DMS 273 (cell line): ENCODE results near the gene LUM.
A peak's percentile ranks its signal among the peaks of the same experiment; 100 is the strongest.
"Not testable (repeated sequence)": the region's sequence is repeated elsewhere in the genome, so short reads cannot be mapped to it uniquely, and the experiment has no call there.

ENCODE experiments used
- DNase-seq: peaks from one replicate; lab custom pipeline; 2025; ENCODE audit not compliant: unreplicated experiment; lab: John Stamatoyannopoulos, UW

Gene LUM

DNA sequence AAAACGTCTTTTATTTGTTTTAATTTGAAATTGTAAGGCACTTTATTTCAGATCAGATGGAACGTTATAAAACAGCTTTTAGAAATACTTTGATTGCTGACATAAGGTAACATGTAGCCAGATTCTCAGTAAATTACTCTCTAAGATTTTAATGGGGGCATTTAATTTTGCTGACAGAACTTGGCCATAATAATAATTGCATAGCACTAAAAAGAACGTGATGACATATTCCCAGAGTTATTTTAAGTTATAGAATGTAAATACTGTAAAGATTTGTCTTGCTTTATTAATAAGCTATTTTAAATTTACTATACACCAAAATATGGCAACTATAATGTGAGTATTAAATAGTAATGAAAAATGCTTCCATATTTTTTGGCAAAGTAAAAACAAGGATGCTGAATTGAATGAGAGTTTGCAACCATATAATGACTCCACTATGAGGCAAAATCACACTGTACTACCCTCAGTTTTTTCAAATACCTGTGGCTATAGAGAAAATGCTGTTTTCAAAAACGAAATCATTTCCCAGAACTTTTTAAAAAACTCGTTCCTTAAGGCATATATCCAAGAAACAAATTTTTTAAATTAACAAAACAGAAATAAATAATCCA, 876 bp downstream of the LUM start:
- no peak for DNase-seq

DNA sequence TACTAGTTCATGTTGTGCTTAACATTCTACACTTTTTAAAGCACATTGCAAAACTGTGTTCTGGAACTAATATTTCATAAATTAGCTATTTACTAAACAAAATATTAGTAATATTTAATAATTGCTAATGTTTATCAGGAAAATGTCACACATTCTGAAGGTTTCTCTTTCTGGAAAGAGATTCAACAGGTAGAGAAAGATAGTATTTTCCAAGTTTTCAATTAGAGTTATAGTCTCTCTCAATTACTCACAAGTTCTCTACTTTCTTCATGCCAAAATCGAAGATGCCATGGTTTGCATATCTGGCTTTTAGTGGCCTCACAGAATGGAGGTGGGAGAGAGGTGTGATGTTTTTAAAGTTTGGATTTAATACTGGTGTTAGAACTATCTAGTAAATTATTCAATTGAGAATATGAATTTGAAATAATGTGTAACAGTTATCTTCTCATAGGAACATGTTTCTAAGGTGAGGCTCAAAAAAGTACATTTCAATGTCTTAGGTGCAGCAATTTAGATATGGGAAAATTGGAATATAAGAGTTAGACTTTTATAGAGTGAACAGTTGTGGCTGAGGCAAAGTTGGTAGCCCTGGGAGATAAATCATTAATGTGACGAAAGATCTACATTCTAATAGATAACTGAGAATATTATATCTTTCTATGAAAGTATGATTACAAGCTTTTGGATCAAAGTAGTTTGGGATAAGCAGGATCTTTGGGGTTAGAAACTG, 1.5 kb downstream of the LUM start:
- DNase-seq, result no peak

DNA sequence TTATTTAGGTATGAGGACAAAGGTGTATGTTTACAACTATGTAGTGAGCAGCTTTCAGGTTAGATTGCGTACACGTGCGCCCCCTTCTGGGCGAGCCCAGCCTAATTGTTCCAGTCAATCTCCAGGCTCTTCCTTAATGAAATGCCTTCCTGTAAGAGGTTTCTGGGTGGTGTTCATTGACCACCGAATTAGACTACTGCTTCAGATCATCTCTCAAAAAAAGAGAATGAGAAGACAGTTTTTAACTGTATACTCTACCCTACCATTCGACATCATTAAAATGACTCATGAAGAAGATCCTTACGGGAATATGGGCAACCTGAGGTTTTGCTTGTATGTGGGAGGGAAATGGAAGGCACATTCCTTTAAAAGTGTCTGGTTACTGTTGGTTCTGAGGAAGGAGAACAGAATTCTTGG, 2.1 kb downstream of the LUM start:
- peak; percentile 46 for DNase-seq

DNA sequence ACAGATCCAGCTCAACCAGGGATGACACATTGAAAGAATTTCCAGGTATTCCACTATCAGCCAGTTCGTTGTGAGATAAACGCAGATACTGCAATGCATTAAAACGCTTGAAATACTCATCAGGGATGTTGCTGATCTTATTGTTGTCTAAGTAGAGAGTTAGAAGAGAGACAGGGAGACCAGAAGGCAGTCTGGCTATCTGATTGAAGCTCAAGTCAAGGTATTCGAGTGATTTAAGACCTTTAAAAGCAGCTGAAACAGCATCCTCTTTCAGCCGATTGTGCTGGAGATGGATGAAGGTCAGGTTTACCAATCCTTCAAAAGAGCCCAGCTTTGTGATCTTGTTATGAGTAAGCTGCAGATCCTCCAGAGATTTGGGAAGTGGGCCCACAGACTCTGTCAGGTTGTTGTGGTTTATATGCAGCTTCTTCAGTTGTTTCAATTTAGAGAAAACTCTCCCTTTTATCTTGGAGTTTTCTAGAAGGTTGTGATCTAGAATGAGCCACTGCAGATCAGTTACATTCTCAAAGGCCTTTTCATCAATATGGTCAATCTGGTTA, 3.0 kb downstream of the LUM start:
- no peak for DNase-seq

DNA sequence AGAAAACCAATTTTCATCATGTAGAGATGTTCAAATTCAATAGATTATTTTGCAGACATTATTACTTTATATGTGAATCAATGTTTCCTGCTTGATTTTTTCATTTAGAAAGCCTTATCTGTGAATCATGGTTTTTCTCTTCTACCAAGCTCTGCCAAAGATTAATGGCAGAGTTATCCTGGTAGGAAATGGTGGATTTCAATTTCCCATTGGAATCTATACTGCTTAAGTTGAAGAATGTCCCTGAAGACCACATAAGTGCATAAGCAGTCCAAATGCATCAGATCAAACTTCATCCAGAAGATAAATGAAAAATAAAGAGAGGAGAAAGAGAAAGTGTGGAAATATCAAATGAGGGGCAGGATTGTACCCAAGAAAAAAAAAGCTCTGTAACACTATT, 5.0 kb downstream of the LUM start:
- no peak for DNase-seq

DNA sequence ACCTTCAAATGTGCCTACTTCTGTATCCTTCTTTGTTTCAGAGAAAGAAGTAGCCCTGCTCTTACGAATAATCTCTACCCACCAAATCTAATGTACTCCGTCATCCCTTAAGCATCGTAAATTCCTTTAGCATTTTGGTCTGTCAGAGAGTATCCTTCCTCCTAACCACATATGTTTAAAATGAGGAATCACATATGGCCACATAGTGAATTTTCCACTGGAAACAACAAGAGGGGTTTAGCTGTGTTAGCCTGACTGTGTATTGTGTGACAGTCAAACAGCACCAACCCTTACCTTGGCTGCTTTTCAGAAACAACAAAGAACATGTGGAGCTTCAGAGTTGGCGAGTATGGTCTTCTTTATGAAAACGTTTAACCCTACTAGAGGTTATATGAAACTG, 5.5 kb downstream of the LUM start:
- no peak for DNase-seq

DNA sequence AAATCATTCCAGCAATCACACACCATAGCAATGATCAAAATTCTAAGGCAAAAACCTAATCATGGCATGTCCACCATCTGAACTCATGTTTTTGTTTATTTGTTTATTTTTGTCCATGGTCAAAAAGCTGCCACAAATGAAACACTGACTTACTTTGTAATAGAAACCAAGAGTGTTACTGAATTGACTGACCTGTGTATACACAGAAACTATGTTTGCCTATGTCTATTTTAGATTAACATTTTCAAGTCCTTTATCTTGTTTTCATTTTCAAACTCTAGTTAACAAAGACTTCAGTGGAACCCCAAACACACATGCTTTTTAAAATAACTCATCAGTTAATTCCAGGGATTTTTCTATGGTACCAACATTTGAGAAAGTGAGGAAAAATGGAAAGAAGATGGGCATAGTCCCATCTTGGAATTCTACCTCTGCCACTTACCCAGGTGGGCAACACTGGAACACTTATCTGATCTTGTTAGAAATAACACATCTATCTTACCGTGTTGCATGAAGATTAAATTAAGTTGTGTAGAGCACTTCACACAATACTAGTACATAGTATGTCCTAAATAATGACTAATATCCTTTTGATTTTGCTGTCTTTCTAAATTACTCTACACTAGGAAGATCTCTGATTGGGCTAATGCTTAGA, 6.4 kb downstream of the LUM start:
- DNase-seq, result no peak

DNA sequence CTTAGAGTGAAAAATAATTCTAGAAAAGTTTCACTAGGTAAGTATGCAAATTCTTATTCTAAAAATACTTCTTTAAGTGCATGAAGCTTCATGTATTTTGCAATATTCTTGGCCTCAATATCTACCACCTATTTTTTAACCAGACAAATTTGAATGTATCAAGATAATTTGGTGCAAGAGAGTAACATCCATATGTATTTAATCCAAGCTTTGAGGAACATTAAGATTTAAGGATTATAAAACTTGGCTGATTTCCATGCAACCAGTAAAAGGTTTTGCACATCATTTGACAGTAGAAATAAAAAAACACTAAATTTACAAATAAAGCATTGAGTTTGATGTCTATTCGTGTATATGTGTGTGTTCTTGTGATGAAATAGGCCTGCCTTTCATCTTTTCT, 7.7 kb downstream of the LUM start:
- DNase-seq, result no peak

DNA sequence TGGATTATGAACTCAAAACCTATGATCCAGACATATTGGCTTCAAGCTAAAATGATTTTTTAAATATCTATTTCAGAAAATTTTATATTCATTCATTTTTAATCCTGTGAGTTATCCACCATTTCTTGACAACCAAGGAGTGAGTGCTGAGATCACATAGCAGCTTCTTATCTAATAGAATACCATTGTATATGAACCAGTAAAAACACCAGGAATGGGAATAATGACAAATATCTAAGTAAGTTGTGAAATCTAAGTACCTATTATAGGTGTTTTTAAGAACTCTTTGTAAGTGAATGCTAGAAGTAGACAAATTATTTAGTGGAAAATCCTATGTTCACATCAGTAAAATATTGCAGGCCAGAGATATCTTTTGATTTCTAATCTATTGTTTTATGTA, 8.2 kb downstream of the LUM start:
- DNase-seq, result no peak

DNA sequence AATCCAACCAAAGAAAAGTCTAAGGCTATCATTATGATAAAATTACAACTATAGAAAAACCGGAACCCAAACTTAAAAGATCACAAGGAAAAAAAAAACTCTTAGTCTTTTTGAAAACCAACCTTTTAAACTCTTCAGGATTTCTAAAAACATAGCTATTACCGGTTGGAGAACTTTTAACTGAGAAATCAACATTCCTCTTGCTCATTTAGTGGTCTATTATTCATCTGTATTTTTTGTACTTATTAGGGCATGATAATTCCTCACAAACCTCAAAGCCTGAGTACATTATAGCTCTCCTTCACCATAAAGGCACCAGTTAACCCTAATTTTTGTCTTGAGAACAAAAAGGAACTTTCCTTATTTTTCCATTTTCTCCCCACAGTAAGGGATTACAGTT, 10.4 kb downstream of the LUM start:
- DNase-seq, result no peak

DNA sequence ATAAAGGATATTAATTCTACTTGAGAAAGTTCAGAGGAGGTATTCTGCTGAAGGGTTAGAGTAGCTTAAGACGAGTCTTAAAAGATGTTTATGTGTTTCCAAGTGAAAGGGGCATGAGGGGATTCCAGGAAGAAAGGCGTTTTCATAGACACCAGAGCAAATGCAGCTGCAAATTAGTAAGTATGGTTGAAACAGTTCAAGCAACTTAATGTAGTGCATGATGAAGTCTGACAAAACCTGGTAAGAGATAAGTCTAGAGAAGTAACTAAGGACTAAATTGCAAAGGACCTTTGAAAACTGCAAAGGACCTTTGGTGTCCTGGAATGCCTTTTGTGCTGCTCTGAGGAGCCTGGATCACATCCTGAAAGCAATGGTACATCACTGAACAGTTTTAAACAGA, 11.5 kb downstream of the LUM start:
- DNase-seq, result no peak

DNA sequence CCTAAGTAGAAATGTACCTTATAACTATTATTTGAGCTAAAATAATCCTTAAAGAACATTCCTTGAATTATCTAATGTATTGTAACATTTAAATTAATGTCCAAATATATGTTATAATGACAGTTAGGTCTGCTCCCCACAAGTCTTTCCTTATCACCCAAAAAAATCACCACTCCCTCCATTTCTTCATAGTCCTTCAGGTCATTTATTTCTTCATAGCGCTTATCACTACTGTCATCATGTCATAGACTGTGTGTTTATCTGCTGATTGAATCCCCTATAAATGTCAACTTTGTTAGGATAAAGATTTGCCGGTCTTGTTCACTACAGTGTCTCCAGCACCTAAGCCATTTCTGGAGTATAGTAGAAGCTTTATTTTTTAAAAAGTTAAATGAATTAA, 12.0 kb downstream of the LUM start:
- DNase-seq, result no peak

DNA sequence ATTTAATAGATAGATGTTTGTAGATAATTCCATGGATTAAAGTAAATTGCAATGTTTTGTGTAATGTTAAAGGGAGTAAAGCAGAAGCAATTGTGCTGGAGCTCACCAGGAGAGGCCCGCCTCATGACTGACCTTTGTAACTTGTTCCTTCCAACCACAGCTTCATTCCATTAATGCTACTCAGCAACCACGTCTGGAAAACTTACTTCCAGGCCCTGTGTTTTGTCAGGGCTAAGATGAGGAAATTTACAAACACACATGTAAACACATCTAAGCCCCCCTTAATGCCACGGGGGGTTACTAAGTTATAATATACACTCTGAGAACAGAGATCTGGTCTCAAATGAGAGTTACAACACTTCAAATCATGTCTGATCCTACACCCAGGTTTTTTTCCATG, 12.4 kb downstream of the LUM start:
- no peak for DNase-seq

DNA sequence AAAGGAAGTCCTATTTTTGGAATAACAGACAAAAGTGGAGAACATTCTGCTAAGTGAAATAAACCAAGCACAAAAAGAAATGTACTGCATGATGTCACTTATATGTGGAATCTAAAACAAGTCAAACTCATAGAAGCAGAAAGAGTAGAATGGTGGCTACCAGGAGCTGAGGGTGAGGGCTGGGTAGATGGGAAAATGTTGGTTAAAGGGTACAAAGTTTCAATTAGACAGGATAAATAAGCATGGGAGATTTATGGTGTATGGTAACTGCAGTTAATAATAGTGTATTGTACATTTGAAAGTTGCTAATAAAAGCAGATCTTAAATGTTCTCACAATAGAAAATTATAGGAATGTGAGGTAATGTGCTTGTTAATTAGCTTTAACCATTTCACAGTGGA, 12.8 kb downstream of the LUM start:
- no peak for DNase-seq

DNA sequence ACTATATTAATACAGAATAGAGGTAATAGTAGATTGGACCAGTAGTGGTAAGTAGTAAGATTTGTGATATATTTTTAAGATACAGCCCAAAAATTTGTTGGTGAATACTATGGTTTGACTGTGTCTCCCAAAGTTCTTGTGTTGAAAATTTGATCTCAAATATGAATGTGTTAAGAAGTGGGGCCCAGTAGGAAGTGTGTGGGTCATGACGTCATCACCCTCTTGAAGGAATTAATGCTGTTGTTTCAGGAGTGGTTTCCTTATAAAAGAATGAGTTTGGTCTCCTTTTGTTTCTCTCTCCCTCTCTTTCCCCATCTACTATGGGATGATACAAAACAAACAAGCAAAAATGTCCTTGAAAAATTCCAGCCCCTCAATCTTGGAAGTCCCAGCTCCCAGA, 16.3 kb downstream of the LUM start:
- DNase-seq, result no peak

DNA sequence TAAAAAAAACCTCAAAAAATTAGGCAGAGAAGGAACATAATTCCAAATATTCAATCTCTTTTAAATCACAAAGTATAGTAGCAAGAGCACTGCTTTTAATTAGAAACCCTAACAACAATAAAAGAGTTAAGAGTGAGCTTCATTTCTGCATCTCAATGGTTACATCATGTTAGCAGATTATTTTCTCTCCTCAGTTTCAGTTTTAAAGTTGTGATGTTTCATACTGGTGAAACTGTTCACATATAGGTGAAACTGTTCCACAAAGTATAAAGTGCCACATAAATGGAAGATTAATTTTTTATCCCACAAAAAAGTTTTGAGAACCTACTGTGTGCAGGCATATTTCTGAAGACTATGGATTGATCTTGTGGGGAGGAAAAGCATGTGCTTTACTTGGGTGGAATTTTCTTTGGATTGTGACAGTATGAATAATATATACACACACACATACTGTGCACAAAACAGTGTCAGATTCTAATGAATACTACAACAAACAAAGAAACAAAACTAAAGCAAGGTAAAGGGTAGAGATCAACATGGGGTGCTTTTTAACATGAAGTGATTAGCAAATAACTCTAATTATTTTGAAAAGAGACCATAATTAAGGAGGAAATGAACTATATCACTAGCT, 17.1 kb downstream of the LUM start:
- DNase-seq, result no peak

DNA sequence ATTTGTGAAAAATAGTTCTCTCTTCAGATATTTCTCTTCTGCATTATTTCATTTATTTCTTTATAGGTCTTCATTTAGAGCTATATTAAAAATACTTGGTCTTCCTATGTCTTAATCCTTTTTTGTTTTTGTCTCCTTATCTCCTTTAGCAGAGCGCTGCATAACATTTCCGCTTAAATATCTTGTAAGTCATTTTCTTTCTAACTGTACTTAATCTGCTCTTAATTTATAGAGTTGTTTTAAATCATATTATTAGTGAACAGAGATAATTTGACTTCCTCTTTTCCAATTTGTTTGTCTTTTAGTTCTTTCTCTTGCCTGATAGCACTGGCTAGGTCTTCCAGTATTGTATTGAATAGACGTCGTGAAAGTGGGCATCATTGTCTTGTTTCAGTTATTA, 18.0 kb downstream of the LUM start:
- no peak for DNase-seq

DNA sequence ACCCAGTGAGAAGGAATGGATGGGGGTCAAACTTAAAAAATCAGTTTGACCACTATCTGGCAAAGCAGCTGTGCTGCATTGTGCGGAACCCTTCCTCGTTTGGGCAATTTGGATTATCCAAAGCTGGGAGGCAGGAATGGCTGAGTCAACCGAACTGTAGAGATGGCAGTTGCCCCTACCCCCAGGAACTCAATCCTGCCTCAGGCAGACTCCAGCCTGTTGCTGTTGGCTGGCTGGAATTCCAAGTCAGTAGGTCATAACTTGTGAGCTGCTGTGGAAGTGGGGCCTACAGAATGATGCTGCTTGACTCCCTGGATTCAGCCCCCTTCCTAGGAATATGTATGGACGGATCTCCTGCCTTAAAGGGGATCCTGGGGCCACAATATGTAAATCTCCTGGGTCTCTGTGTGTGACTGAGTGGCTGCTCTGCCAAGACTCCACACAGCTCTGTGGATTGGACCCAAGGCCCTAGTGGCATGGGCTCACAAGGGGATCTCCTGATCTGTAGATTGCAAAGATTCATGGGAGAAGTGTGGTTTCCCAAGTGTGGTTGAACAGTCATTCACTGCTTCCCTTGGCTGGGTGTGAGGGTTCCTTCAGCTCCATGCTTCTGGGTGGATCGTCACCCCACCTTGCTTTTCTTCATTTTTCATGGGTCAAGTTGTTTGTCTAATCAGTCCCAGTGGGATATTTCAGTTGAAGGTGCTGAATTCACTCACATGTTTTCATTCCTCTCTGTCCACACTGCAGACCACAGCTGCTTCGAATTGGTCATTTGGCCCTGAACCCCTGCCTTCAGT, 19.2 kb downstream of the LUM start:
- DNase-seq, result no peak

DNA sequence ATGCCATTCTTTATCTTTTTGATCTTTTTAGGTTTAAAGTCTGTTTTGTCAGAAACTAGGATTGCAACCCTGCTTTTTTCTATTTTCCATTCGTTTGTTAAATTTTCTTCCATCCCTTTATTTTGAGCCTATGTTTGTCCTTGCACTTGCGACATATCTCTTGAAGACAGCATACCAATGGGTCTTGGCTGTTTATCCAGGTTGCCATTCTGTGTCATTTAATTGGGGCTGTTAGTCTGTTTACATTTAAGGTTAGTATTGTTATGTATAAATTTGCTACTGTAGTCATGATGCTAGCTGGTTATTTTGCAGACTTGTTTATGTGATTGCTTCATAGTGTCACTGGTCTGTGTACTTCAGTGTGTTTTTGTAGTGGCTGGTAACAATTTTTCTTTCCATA, 21.3 kb downstream of the LUM start:
- DNase-seq, result not testable (repeated sequence)

DNA sequence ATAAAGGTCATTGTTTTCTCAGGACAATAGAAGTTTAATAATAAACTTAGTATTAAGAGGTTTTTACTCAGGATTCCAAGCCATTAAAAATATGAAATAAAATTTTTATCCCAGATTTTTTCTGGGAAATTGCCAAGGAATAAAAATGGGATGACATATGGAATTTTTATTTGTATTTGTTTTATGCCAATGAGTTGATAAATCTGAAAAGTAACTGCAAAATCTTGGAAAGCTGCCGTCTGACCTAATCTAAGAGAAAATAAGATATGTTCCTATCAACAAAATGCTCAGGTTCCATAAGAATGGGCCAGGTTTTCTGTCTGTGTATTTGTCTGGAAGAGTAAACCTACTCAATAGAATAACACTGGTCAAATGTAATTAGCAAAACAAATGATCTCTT, 31.3 kb downstream of the LUM start:
- DNase-seq, result no peak

DNA sequence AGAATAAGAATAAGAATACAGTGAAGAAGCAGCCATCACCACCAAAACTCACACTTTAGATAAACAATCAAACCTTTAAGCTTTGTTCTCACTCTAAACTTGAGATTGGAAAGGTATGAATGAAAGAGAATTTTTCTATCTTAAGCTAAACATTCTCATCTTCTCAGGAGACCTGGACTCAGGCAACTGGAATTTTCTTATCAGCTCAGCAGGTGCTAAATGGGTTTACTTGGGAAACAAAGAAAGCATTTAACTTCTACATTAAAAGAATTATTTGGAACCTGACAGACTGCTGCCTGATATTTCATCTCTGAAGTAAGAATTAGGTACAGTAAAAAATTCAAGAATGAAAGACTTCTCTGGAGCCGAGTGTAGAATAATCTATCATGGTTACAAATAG, 32.8 kb downstream of the LUM start:
- no peak for DNase-seq
